ENCODE results near the gene NUMBL. TPM values are rescaled to one million over a fixed set of nuclear protein-coding genes. Genes with fewer than 3 reads are reported as not detected.

The NUMBL gene
- total and polyA plus RNA-seq, 2 of the 8 experiments (the other 6 are each of a cell fraction or from before 2014, with no cell fraction given): 13.5 to 24.8 TPM

GRCh38 chr19:40622773-40623075, 67.7 kb downstream of the NUMBL start (continued):
- no peak for TF ChIP-seq CHD1 (IDR thresholded peaks at IDR 0.05; ENCODE audit: low read depth, low read length)
